K562 (cell line): ENCODE results near the gene BPHL. TPM values are rescaled to one million over a fixed set of nuclear protein-coding genes. Genes with fewer than 3 reads are reported as not detected.
A peak's percentile ranks its signal among the peaks of the same experiment; 100 is the strongest.

Source experiments
- ELF2 ChIP-seq: fragments of 250-450 bp; sonication (Bioruptor Pico); IDR thresholded peaks from 2 replicates; pipeline ENCODE4 v1.5.0; 2021; ENCODE audit warnings: mild to moderate bottlenecking
- ESRRA ChIP-seq: fragments of 450-650 bp; IDR thresholded peaks from 2 replicates; pipeline ENCODE4 v1.6.1; 2014; ENCODE audit warnings: low read depth, mild to moderate bottlenecking, moderate library complexity, borderline replicate concordance
- GTF2A2 ChIP-seq: IDR thresholded peaks from 2 replicates; pipeline ENCODE4 v1.6.1; 2016; ENCODE audit warnings: mild to moderate bottlenecking, missing genetic modification characterization, missing compliant biosample characterization
- GTF2E2 ChIP-seq: fragments of 200-800 bp; sonication (Bioruptor generic); IDR thresholded peaks from 2 replicates; pipeline ENCODE4 v1.6.1; 2016; ENCODE audit warnings: missing genetic modification characterization, missing compliant biosample characterization
- LARP7 ChIP-seq: fragments of 450-650 bp; IDR thresholded peaks from 2 replicates; pipeline ENCODE4 v1.6.1; 2016
- NCOR1 ChIP-seq: fragments of 450-650 bp; IDR thresholded peaks from 2 replicates; pipeline ENCODE4 v1.6.1; 2016; ENCODE audit warnings: mild to moderate bottlenecking, moderate library complexity
- POLR2AphosphoS5 ChIP-seq: IDR thresholded peaks from 2 replicates; pipeline ENCODE4 v1.6.1; 2011; ENCODE audit warnings: mild to moderate bottlenecking, low read depth, low read length, moderate library complexity; ENCODE audit not compliant: control insufficient read depth, insufficient read depth
- SMAD1 ChIP-seq: fragments of 150-350 bp; IDR thresholded peaks from 2 replicates; pipeline ENCODE4 v1.6.1; 2014; ENCODE audit warnings: low read length, low read depth; ENCODE audit not compliant: partially characterized antibody
- SMARCA4 ChIP-seq: fragments of 450-650 bp; IDR thresholded peaks from 2 replicates; pipeline ENCODE4 v1.6.1; 2016
- TBL1XR1 ChIP-seq, 2 experiments: IDR thresholded peaks; 2 replicates each; pipeline ENCODE4 v1.6.1; 2012; ENCODE audit warnings: improper control_type of control experiment in 2 of 2, low read length in 2 of 2, mild to moderate bottlenecking in 1 of 2
- YY1 ChIP-seq, 3 experiments: IDR thresholded peaks; 2 replicates each; pipeline ENCODE4 v1.6.1; 2011; ENCODE audit warnings: low read length in 2 of 3, mild to moderate bottlenecking in 2 of 3, moderate library complexity in 2 of 3, borderline replicate concordance in 1 of 3, control low read depth in 1 of 3, low read depth in 1 of 3; ENCODE audit not compliant: insufficient read depth in 3 of 3, insufficient replicate concordance in 2 of 3, control insufficient read depth in 1 of 3, insufficient read length in 1 of 3; ENCODE audit errors: extremely low read depth in 1 of 3
- ZBTB1 ChIP-seq: sonication (generic); formaldehyde crosslinking; IDR thresholded peaks from 2 replicates; pipeline ENCODE4 v1.8.1; 2023; ENCODE audit warnings: missing genetic modification reagents, low read depth, mild to moderate bottlenecking, borderline replicate concordance
- polyA plus RNA-seq, 8 experiments: library from polyadenylated mRNA; depleted of rRNA in 4 of 8; stranded (reverse) in 5 of 8; unstranded in 3 of 8; fragments of >200 nt; fragmentation: Nextera tagmentation in 2 of 8; fragmentation: Illumina TruSeq in 1 of 8; extraction: Ambion mirVana in 2 of 8; extraction: Trizol in 1 of 8; gene quantifications; 2 replicates each; pipeline versions ENCODE4 v1.2.1 to v1.2.3, GENCODE V29; 2011 to 2014; ENCODE audit warnings: inconsistent platforms in 1 of 8, missing spikeins in 1 of 8
- total RNA-seq, 7 experiments: library from RNA; depleted of rRNA in 6 of 7; stranded (reverse); fragments of >200 nt in 6 of 7; fragmentation: Illumina TruSeq in 2 of 7; extraction: Trizol in 2 of 7; gene quantifications; 2 replicates each; pipeline versions ENCODE4 v1.2.1 to v1.2.3, GENCODE V29; 2011 to 2021; ENCODE audit warnings: low replicate concordance in 1 of 7
- TF ChIP-seq, protein P1 (sequence below): fragments of 200-600 bp; sonication (generic); IDR thresholded peaks from one replicate; pipeline ENCODE4 v1.6.1; 2012; ENCODE audit warnings: mild to moderate bottlenecking, low read depth, low read length, inconsistent platforms
- TF ChIP-seq, protein P2 (sequence below): fragments of 450-650 bp; formaldehyde crosslinking; IDR thresholded peaks from 2 replicates; pipeline ENCODE4 v1.4.0; 2022; ENCODE audit warnings: missing genetic modification characterization

BPHL gene
- total and polyA plus RNA-seq, 9 of the 15 experiments (the other 6 are each of a cell fraction or from before 2014, with no cell fraction given), result 3.5 to 17.4 (median 8.2) TPM

DNA sequence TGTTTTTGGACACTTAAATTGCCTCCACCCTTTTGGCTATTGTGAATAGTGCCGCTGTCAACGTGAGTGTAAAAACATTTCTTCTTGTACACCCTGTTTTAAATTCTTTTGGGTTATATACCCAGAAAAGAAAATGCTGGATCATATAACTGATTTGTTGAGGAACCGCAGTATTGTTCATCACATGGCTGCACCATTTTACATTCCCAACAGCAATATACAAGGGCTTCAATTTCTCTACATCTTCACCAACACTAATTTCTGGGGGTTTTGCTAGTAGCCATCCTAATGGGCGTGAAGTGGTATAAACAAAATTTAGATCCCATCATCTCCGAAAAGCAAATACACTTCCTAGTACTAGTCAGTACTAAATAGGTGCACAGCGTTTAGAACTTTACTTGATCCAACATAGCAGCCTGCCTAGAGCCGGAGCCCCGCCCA is 579 bp upstream of the BPHL start (continued):
- TF ChIP-seq, protein P1, sequence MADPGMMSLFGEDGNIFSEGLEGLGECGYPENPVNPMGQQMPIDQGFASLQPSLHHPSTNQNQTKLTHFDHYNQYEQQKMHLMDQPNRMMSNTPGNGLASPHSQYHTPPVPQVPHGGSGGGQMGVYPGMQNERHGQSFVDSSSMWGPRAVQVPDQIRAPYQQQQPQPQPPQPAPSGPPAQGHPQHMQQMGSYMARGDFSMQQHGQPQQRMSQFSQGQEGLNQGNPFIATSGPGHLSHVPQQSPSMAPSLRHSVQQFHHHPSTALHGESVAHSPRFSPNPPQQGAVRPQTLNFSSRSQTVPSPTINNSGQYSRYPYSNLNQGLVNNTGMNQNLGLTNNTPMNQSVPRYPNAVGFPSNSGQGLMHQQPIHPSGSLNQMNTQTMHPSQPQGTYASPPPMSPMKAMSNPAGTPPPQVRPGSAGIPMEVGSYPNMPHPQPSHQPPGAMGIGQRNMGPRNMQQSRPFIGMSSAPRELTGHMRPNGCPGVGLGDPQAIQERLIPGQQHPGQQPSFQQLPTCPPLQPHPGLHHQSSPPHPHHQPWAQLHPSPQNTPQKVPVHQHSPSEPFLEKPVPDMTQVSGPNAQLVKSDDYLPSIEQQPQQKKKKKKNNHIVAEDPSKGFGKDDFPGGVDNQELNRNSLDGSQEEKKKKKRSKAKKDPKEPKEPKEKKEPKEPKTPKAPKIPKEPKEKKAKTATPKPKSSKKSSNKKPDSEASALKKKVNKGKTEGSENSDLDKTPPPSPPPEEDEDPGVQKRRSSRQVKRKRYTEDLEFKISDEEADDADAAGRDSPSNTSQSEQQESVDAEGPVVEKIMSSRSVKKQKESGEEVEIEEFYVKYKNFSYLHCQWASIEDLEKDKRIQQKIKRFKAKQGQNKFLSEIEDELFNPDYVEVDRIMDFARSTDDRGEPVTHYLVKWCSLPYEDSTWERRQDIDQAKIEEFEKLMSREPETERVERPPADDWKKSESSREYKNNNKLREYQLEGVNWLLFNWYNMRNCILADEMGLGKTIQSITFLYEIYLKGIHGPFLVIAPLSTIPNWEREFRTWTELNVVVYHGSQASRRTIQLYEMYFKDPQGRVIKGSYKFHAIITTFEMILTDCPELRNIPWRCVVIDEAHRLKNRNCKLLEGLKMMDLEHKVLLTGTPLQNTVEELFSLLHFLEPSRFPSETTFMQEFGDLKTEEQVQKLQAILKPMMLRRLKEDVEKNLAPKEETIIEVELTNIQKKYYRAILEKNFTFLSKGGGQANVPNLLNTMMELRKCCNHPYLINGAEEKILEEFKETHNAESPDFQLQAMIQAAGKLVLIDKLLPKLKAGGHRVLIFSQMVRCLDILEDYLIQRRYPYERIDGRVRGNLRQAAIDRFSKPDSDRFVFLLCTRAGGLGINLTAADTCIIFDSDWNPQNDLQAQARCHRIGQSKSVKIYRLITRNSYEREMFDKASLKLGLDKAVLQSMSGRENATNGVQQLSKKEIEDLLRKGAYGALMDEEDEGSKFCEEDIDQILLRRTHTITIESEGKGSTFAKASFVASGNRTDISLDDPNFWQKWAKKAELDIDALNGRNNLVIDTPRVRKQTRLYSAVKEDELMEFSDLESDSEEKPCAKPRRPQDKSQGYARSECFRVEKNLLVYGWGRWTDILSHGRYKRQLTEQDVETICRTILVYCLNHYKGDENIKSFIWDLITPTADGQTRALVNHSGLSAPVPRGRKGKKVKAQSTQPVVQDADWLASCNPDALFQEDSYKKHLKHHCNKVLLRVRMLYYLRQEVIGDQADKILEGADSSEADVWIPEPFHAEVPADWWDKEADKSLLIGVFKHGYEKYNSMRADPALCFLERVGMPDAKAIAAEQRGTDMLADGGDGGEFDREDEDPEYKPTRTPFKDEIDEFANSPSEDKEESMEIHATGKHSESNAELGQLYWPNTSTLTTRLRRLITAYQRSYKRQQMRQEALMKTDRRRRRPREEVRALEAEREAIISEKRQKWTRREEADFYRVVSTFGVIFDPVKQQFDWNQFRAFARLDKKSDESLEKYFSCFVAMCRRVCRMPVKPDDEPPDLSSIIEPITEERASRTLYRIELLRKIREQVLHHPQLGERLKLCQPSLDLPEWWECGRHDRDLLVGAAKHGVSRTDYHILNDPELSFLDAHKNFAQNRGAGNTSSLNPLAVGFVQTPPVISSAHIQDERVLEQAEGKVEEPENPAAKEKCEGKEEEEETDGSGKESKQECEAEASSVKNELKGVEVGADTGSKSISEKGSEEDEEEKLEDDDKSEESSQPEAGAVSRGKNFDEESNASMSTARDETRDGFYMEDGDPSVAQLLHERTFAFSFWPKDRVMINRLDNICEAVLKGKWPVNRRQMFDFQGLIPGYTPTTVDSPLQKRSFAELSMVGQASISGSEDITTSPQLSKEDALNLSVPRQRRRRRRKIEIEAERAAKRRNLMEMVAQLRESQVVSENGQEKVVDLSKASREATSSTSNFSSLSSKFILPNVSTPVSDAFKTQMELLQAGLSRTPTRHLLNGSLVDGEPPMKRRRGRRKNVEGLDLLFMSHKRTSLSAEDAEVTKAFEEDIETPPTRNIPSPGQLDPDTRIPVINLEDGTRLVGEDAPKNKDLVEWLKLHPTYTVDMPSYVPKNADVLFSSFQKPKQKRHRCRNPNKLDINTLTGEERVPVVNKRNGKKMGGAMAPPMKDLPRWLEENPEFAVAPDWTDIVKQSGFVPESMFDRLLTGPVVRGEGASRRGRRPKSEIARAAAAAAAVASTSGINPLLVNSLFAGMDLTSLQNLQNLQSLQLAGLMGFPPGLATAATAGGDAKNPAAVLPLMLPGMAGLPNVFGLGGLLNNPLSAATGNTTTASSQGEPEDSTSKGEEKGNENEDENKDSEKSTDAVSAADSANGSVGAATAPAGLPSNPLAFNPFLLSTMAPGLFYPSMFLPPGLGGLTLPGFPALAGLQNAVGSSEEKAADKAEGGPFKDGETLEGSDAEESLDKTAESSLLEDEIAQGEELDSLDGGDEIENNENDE, result no peak
- TF ChIP-seq NCOR1, result peak; percentile 48; the same call in 1 of the 2 replicates
- no peak for TF ChIP-seq ESRRA
- TF ChIP-seq GTF2E2 (tag), result 0 out of 2 replicates have a peak, but pooled peaks have one; percentile 30
- peak; percentile 9; the same call in 1 of the 2 replicates for TF ChIP-seq ELF2 (CRISPR knock-in tag)
- TF ChIP-seq TBL1XR1 (IDR thresholded peaks at IDR 0.05; ENCODE audit: low read length in 2 of 2), result peak in 1 of 2 experiments; percentile 66; a peak in 1 of 4 replicates
- TF ChIP-seq ZBTB1 (CRISPR knock-in tag), result no peak
- no peak for TF ChIP-seq SMARCA4
- TF ChIP-seq LARP7, result no peak
- peak; percentile 90 for TF ChIP-seq POLR2AphosphoS5
- TF ChIP-seq, protein P2, sequence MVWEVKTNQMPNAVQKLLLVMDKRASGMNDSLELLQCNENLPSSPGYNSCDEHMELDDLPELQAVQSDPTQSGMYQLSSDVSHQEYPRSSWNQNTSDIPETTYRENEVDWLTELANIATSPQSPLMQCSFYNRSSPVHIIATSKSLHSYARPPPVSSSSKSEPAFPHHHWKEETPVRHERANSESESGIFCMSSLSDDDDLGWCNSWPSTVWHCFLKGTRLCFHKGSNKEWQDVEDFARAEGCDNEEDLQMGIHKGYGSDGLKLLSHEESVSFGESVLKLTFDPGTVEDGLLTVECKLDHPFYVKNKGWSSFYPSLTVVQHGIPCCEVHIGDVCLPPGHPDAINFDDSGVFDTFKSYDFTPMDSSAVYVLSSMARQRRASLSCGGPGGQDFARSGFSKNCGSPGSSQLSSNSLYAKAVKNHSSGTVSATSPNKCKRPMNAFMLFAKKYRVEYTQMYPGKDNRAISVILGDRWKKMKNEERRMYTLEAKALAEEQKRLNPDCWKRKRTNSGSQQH (CRISPR knock-in tag), result peak; percentile 43; the same call in 1 of the 2 replicates
- TF ChIP-seq YY1 (IDR thresholded peaks at IDR 0.05; ENCODE audit: borderline replicate concordance in 1 of 3, control insufficient read depth in 1 of 3, extremely low read depth in 1 of 3, insufficient read depth in 3 of 3, insufficient read length in 1 of 3, insufficient replicate concordance in 2 of 3, low read depth in 1 of 3, low read length in 2 of 3), result no peak
- peak; percentile 26 for TF ChIP-seq SMAD1
- TF ChIP-seq GTF2A2 (tag), result no peak
